SK-N-SH (cell line): ENCODE data around the gene CCDC71. TPM values are rescaled to one million over a fixed set of nuclear protein-coding genes. Genes with fewer than 3 reads are reported as not detected.

Source experiments
- CTCF ChIA-PET: fragments of 300-600, 350-600 bp; formaldehyde crosslinking; extraction: SDS; loops from one replicate; lab custom pipeline; 2021; lab: Yijun Ruan, JAX
- POLR2A ChIA-PET: fragments of 350-600 bp; sonication (Branson Sonifier 250); formaldehyde crosslinking; extraction: SDS; loops from one replicate; lab custom pipeline; 2020; ENCODE audit warnings: antibody characterized with exemption, inconsistent platforms; lab: Yijun Ruan, JAX
- DNase-seq: peaks from one replicate; pipeline ENCODE4 v3.0.0; 2012
- H2AFZ ChIP-seq: fragments of 200-600 bp; sonication (generic); 2 replicates; pipeline ENCODE4 v1.8.1; 2016; ENCODE audit warnings: antibody characterized with exemption, mild to moderate bottlenecking, low read depth
- H3F3A ChIP-seq: fragments of 200-600 bp; sonication (generic); replicated peaks from 2 replicates; pipeline ENCODE3; 2016; ENCODE audit warnings: antibody characterized with exemption, mild to moderate bottlenecking; ENCODE audit not compliant: insufficient read depth
- H3K27ac ChIP-seq, 2 experiments: fragments of 200-500 bp in 1 of 2; fragments of 200-600 bp in 1 of 2; sonication (Bioruptor generic) in 1 of 2; sonication (generic), shearing (Covaris generic) in 1 of 2; 2 replicates each; pipeline versions ENCODE4 v1.5.1 to v1.6.1; 2014 to 2016; ENCODE audit warnings: low read depth in 2 of 2, inconsistent platforms in 1 of 2, low read length in 1 of 2, mild to moderate bottlenecking in 1 of 2, mixed read lengths in 1 of 2
- H3K27me3 ChIP-seq: fragments of 200-600 bp; sonication (generic), shearing (Covaris generic); 2 replicates; pipeline ENCODE4 v1.6.1; 2016; ENCODE audit warnings: mixed run types; ENCODE audit not compliant: insufficient read depth
- H3K36me3 ChIP-seq, 2 experiments: fragments of 200-500 bp in 1 of 2; fragments of 200-600 bp in 1 of 2; sonication (Bioruptor generic) in 1 of 2; sonication (generic) in 1 of 2; replicated peaks in 1 of 2; 2 replicates each; pipeline versions ENCODE3 to v1.5.1; 2014 to 2016; ENCODE audit warnings: low read length in 1 of 2, mild to moderate bottlenecking in 1 of 2; ENCODE audit not compliant: insufficient read depth in 2 of 2, control insufficient read depth in 1 of 2
- H3K4me1 ChIP-seq, 2 experiments: fragments of 200-500 bp in 1 of 2; fragments of 200-600 bp in 1 of 2; sonication (Bioruptor generic) in 1 of 2; sonication (generic), shearing (Covaris generic) in 1 of 2; 2 replicates each; pipeline versions ENCODE4 v1.5.1 to v1.6.1; 2014 to 2016; ENCODE audit warnings: low read depth in 1 of 2, low read length in 1 of 2, mixed run types in 1 of 2; ENCODE audit not compliant: insufficient read depth in 2 of 2, control insufficient read depth in 1 of 2
- H3K4me2 ChIP-seq: fragments of 200-600 bp; sonication (generic), shearing (Covaris generic); 2 replicates; pipeline ENCODE4 v1.6.1; 2017; ENCODE audit warnings: mixed run types
- H3K4me3 ChIP-seq, 2 experiments: fragments of 200-500 bp in 1 of 2; fragments of 200-600 bp in 1 of 2; sonication (Bioruptor generic) in 1 of 2; sonication (generic), shearing (Covaris generic) in 1 of 2; 2 replicates each; pipeline versions ENCODE4 v1.5.1 to v1.8.1; 2014 to 2016; ENCODE audit warnings: low read depth in 2 of 2, inconsistent platforms in 1 of 2, low read length in 1 of 2, mild to moderate bottlenecking in 1 of 2, mixed read lengths in 1 of 2, moderate library complexity in 1 of 2
- H3K79me2 ChIP-seq: fragments of 200-600 bp; sonication (generic); 2 replicates; pipeline ENCODE4 v1.8.1; 2017; ENCODE audit warnings: mild to moderate bottlenecking; ENCODE audit not compliant: insufficient read depth
- H3K9ac ChIP-seq: fragments of 200-600 bp; sonication (generic); 2 replicates; pipeline ENCODE4 v1.6.1; 2017; ENCODE audit warnings: mixed run types
- H3K9me2 ChIP-seq: fragments of 200-600 bp; sonication (generic); 2 replicates; pipeline ENCODE4 v1.6.1; 2017; ENCODE audit warnings: mixed run types
- H3K9me3 ChIP-seq: fragments of 200-600 bp; sonication (generic); 2 replicates; pipeline ENCODE4 v1.6.1; 2017; ENCODE audit warnings: mixed run types, mild to moderate bottlenecking, moderate library complexity
- H4K20me1 ChIP-seq: fragments of 200-600 bp; sonication (generic); 2 replicates; pipeline ENCODE4 v1.6.1; 2017; ENCODE audit warnings: mild to moderate bottlenecking, mixed run types; ENCODE audit not compliant: insufficient read depth
- CTCF ChIP-seq: fragments of 200-600 bp; sonication (generic); IDR thresholded peaks from 2 replicates; pipeline ENCODE4 v1.6.1; 2017; ENCODE audit warnings: antibody characterized with exemption, mild to moderate bottlenecking, moderate library complexity
- EP300 ChIP-seq, 2 experiments: IDR thresholded peaks; 2 replicates each; pipeline versions ENCODE4 v1.4.0 to v1.6.1; 2012; ENCODE audit warnings: borderline replicate concordance in 1 of 2, low read depth in 1 of 2, low read length in 1 of 2
- FOSL2 ChIP-seq: IDR thresholded peaks from 2 replicates; pipeline ENCODE4 v1.4.0; 2012; ENCODE audit warnings: low read depth, mild to moderate bottlenecking, moderate library complexity, borderline replicate concordance
- FOXJ3 ChIP-seq: sonication (generic); formaldehyde crosslinking; IDR thresholded peaks from 2 replicates; pipeline ENCODE4 v1.5.1; 2020; ENCODE audit warnings: mild to moderate bottlenecking, missing genetic modification reagents
- JUND ChIP-seq: IDR thresholded peaks from 2 replicates; pipeline ENCODE4 v1.4.0; 2012
- MAX ChIP-seq: IDR thresholded peaks from 2 replicates; pipeline ENCODE4 v1.4.0; 2012; ENCODE audit warnings: low read depth
- MXI1 ChIP-seq: IDR thresholded peaks from 2 replicates; pipeline ENCODE4 v1.6.1; 2012; ENCODE audit warnings: mild to moderate bottlenecking, low read depth, low read length, improper control_type of control experiment
- NRF1 ChIP-seq: IDR thresholded peaks from 2 replicates; pipeline ENCODE4 v1.6.1; 2012; ENCODE audit warnings: low read depth, mild to moderate bottlenecking, low read length
- RAD21 ChIP-seq: IDR thresholded peaks from 2 replicates; pipeline ENCODE4 v1.6.1; 2012; ENCODE audit warnings: mild to moderate bottlenecking, low read length
- RCOR1 ChIP-seq: fragments of 150-350 bp; IDR thresholded peaks from 2 replicates; pipeline ENCODE4 v1.6.1; 2017; ENCODE audit warnings: antibody characterized with exemption, low read length
- SIN3A ChIP-seq: IDR thresholded peaks from 2 replicates; pipeline ENCODE4 v1.6.1; 2012; ENCODE audit warnings: low read depth, mild to moderate bottlenecking, low read length, moderate library complexity, borderline replicate concordance
- TAF1 ChIP-seq: IDR thresholded peaks from 2 replicates; pipeline ENCODE4 v1.6.1; 2012; ENCODE audit warnings: low read depth, mild to moderate bottlenecking, low read length, moderate library complexity, borderline replicate concordance
- TCF12 ChIP-seq: IDR thresholded peaks from 2 replicates; pipeline ENCODE4 v1.4.0; 2012
- TEAD4 ChIP-seq: IDR thresholded peaks from 2 replicates; pipeline ENCODE4 v1.4.0; 2012; ENCODE audit warnings: mild to moderate bottlenecking, borderline replicate concordance; ENCODE audit not compliant: insufficient read depth
- USF1 ChIP-seq: IDR thresholded peaks from 2 replicates; pipeline ENCODE4 v1.4.0; 2012; ENCODE audit warnings: low read depth, borderline replicate concordance
- USF2 ChIP-seq: fragments of 150-350 bp; IDR thresholded peaks from 2 replicates; pipeline ENCODE4 v1.6.1; 2017; ENCODE audit warnings: antibody characterized with exemption, low read length, low read depth, borderline replicate concordance
- YY1 ChIP-seq: IDR thresholded peaks from 2 replicates; pipeline ENCODE4 v1.4.0; 2012; ENCODE audit warnings: low read depth, mild to moderate bottlenecking
- ZBTB33 ChIP-seq: IDR thresholded peaks from 2 replicates; pipeline ENCODE4 v1.4.0; 2012; ENCODE audit warnings: low read depth, borderline replicate concordance
- WGBS: methylation state at CpG from one replicate; pipeline ENCODE4 v1.1.6; 2017; ENCODE audit warnings: low lambda C conversion rate; 5-methylcytosine and 5-hydroxymethylcytosine counted together
- polyA plus RNA-seq, 3 experiments: library from polyadenylated mRNA; depleted of rRNA; stranded (reverse); fragments of >200 nt; gene quantifications; 2 replicates each; pipeline ENCODE4 v1.2.3, GENCODE V29; 2012

The CCDC71 gene
- polyA plus RNA-seq, 1 of the 3 experiments (the other 2 are of a cell fraction) = 40.9 TPM

- Histone ChIP-seq H3K36me3 (no peaks in the 10 kb centered on the region), H3K4me1 (peaks cover 0 to 9% of the 10 kb centered on the region in 2 experiments; a peak in 1 of 4 replicates), H3K4me2 (no peak overlapping the region), H3K9ac (no peak overlapping the region), H3K27me3 (no peaks in the 10 kb centered on the region), H3K79me2 (no peaks in the 10 kb centered on the region), H3K9me2 (no peaks in the 10 kb centered on the region), H2AFZ (no peak overlapping the region), H3K4me3 (no peak overlapping the region), H4K20me1 (no peaks in the 10 kb centered on the region), H3F3A (no peaks in the 10 kb centered on the region), H3K9me3 (no peaks in the 10 kb centered on the region), H3K27ac (no peak overlapping the region)
- TF ChIP-seq EP300 (IDR thresholded peaks at IDR 0.05; ENCODE audit: borderline replicate concordance in 1 of 2, low read depth in 1 of 2, low read length in 1 of 2) (no peak), NRF1 (no peak), FOXJ3 (CRISPR knock-in tag) (no peak), TAF1 (no peak), TEAD4 (no peak), RAD21 (no peak), USF2 (no peak), ZBTB33 (no peak), CTCF (no peak), MAX (no peak), YY1 (no peak), TCF12 (no peak), SIN3A (no peak), USF1 (no peak), FOSL2 (no peak), RCOR1 (no peak), JUND (no peak), MXI1 (no peak)
- ChIA-PET POLR2A (no interaction called here), CTCF (no interaction called here)
- DNase-seq = no peak
- WGBS = 80% methylated on average over 1 of the region's 1 CpG
Measured at GRCh38 chr3:49183873-49184272, 17.7 kb upstream of the CCDC71 start.
